ENCODE results near the gene SARS1.
"Not testable (repeated sequence)": the region's sequence is repeated elsewhere in the genome, so short reads cannot be mapped to it uniquely, and the experiment has no call there.

Gene SARS1

DNA sequence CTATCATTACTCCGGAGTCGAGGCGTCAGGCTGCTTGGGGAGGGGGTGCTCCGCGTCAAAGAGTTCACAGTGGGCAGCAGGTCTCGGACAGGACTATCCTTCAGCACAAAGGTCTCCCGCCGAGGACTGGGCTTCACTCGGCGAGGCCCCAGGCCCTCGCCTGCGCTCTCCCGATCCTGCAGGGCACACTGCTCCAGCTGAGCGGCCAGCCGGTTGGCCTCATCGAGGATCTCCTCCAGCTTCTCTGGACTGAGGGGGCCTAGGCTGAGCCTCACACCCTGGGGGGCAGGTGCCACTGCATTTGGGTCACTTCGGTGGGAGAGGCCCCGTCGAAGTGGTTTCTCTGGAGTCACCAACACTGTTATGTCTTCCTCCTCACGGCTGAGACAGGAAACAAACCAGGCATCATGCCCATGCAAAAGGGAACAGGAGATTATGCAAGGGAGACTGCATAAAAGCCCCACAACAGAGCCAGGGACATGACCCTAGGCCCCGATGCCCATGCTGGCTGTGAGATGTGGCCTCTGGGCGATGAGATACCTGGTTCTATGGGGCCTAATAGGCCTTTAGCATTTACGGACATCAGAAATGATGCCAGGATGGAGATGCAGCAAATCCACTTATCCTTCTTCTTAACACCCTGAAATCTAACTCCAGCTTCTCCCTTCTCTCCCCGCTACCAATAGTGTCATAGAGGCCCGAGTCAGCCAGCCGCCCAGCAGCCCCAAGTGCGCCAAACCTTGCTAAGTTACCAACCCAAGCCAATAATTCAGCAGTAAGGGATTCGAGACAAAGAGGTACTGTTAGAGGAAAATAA, 68.2 kb downstream of the SARS1 start:
- H3K27me3 ChIP-seq (replicated peaks), result no peaks in the 10 kb centered on the region
- DNase-seq, result no peak
- TF ChIP-seq, protein P1, sequence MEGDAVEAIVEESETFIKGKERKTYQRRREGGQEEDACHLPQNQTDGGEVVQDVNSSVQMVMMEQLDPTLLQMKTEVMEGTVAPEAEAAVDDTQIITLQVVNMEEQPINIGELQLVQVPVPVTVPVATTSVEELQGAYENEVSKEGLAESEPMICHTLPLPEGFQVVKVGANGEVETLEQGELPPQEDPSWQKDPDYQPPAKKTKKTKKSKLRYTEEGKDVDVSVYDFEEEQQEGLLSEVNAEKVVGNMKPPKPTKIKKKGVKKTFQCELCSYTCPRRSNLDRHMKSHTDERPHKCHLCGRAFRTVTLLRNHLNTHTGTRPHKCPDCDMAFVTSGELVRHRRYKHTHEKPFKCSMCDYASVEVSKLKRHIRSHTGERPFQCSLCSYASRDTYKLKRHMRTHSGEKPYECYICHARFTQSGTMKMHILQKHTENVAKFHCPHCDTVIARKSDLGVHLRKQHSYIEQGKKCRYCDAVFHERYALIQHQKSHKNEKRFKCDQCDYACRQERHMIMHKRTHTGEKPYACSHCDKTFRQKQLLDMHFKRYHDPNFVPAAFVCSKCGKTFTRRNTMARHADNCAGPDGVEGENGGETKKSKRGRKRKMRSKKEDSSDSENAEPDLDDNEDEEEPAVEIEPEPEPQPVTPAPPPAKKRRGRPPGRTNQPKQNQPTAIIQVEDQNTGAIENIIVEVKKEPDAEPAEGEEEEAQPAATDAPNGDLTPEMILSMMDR (IDR thresholded peaks at IDR 0.05; ENCODE audit: low read depth, low read length, missing control alignments), result no peak
- H3K4me3 ChIP-seq (ENCODE audit: low read depth, low read length), result peak overlapping the region; percentile 85
- peaks cover 2% of the 10 kb centered on the region for H3K36me3 ChIP-seq (replicated peaks)
- no peak overlapping the region for H3K27ac ChIP-seq
- in situ Hi-C loops (cut with HindIII; ENCODE audit: low pct_ligation_motif_present, low sequenced_read_pairs), result no loop called here

DNA sequence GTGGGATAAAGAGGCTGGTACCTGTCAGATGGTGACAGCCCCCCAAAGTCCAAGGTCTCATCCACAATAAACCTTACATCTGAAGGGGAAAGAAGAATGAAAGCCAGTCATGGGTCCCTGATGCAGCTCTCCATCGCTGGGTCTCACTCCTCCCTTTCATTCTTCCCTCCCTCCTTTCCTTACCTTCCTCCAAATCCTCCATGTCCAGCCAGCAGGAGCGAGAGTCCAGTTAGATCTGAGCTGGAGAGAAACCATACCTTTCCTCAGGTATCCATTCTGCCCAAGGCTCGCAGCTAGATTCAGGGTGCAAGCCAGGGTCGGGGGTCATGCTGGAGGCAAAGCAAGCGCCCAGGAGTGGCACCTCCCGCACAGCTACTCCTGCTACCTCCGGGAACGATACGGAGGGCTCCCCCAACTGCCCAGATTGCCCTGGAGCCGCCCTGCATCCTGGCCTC, 68.8 kb downstream of the SARS1 start:
- no peak for DNase-seq
- H3K36me3 ChIP-seq (replicated peaks), result peaks cover 2% of the 10 kb centered on the region
- peak overlapping the region; percentile 85 for H3K4me3 ChIP-seq (ENCODE audit: low read depth, low read length)
- TF ChIP-seq, protein P1 (IDR thresholded peaks at IDR 0.05; ENCODE audit: low read depth, low read length, missing control alignments), result no peak
- H3K27ac ChIP-seq, result peak overlapping the region; percentile 75
- in situ Hi-C loops (cut with HindIII; ENCODE audit: low pct_ligation_motif_present, low sequenced_read_pairs), result no loop called here
- H3K27me3 ChIP-seq (replicated peaks), result no peaks in the 10 kb centered on the region

DNA sequence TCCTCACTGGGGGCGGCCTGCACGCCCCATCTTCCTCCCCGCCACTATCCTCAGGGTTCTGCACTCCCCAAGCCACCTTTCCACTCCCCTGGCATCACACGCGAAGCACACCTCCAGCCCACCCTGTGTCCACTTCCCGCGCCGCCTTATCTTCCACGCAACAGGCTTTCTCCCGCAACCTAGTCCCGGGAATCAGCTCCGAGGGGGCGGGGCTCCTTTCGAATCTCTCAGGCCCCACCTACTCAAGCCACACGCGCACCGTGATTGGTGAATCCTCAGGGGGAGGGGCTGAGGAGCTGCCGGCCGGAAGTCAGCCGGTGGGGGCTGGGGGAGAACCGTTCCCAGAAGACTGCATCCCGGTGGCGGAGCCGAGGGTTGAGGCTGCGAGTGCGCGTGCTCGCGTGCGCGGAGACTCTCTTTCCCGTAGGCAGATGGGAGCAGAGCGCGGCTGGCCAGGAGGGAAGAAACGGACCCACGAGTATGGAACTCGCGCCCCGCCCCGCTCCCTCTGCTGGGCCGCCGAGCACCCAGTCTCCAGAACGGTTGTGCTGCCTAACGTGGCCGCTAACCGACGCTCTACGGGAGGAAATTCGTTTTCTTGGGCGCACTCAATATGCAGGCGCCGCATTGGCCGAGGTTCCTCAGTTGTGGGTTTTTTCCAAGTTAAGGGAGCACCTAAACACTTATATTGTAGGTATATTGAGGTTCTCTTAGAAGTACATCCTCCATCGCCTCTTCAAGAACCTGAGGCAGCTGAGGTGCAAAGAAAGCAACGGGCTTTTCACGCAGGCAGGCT, 69.4 kb downstream of the SARS1 start, which contains the start of gene PSRC1:
TSS of gene PSRC1 (minus strand) at position 194 of the 796 bp plus-strand sequence.
- in situ Hi-C loops (cut with HindIII; ENCODE audit: low pct_ligation_motif_present, low sequenced_read_pairs), result no loop called here
- DNase-seq, result peak; percentile 93
- H3K27ac ChIP-seq, result peak within 1 kb of the TSS; percentile 75
- TF ChIP-seq, protein P1 (IDR thresholded peaks at IDR 0.05; ENCODE audit: low read depth, low read length, missing control alignments), result peak; percentile 60
- H3K36me3 ChIP-seq (replicated peaks), result no peaks in the 10 kb centered on the region
- no peaks in the 10 kb centered on the region for H3K27me3 ChIP-seq (replicated peaks)
- peak within 1 kb of the TSS; percentile 85 for H3K4me3 ChIP-seq (ENCODE audit: low read depth, low read length)

DNA sequence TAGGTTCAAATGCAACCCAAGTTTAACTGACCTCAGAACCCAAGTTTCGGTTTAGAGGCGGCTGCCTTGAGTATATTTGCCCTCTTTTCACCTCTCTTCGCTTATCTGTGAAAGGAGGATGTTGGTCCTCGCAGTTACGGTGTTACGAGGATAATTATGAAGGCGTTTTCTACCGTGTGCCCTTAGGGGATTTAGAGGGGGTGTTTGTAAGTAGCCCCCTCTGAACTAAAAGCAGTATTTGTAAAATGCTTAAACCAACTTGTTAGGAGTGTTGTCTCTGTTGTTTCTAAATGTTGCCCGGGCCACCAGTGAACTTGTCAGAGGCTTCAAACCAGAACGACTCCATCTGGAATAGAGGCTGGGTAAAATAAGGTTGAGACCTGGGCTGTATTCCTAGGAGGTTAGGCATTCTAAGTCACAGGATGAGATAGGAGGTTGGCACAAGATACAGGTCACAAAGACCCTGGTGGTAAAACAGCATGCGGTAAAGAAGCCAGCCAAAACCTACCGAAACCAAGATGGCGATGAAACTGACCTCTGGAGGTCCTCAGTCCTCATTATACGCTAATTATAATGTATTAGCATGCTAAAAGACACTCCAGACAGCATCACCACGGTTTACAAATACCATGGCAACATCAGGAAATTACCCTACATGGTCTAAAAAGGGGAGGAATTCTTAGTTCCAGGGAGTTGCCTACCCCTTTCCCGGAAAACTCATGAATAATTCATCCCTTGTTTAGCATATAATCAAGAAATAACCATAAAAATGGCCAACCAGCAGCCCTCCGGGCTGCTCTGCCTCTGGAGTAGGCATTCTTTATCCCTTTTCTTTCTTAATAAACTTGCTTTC, 70.3 kb downstream of the SARS1 start:
- Histone ChIP-seq H3K36me3 (replicated peaks) (no peaks in the 10 kb centered on the region), H3K4me3 (ENCODE audit: low read depth, low read length) (peak overlapping the region; percentile 85), H3K27ac (peak overlapping the region; percentile 75), H3K27me3 (replicated peaks) (no peaks in the 10 kb centered on the region)
- in situ Hi-C loops (cut with HindIII; ENCODE audit: low pct_ligation_motif_present, low sequenced_read_pairs), result no loop called here
- DNase-seq, result no peak
- TF ChIP-seq, protein P1 (IDR thresholded peaks at IDR 0.05; ENCODE audit: low read depth, low read length, missing control alignments), result no peak

DNA sequence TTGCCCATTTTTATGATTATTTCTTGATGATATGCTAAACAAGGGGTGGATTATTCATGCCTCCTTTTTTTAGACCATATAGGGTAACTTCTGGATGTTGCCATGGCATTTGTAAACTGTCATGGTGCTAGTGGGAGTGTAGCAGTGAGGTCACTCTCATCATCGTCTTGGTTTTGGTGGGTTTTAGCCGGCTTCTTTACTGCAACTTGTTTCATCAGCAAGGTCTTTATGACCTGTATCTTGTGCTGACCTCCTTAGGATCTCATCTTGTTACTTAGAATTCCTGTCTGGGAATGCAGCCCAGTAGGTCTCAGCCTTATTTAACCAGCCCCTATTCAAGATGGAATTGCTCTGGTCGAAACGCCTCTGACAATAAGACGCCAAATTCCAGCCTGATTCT, 73.0 kb downstream of the SARS1 start:
- H3K27me3 ChIP-seq (replicated peaks); H3K27ac ChIP-seq; H3K4me3 ChIP-seq (ENCODE audit: low read depth, low read length); H3K36me3 ChIP-seq (replicated peaks); DNase-seq; in situ Hi-C loops (cut with HindIII; ENCODE audit: low pct_ligation_motif_present, low sequenced_read_pairs): not testable (repeated sequence)

Data from brain microvascular endothelial cell (primary cell).